ENCODE results near the gene ZC3H13. TPM values are rescaled to one million over a fixed set of nuclear protein-coding genes. Genes with fewer than 3 reads are reported as not detected.

The ZC3H13 gene
- total and polyA plus RNA-seq, 2 of the 4 experiments (the other 2 are of a cell fraction), result 7.7 to 10.8 TPM

DNA sequence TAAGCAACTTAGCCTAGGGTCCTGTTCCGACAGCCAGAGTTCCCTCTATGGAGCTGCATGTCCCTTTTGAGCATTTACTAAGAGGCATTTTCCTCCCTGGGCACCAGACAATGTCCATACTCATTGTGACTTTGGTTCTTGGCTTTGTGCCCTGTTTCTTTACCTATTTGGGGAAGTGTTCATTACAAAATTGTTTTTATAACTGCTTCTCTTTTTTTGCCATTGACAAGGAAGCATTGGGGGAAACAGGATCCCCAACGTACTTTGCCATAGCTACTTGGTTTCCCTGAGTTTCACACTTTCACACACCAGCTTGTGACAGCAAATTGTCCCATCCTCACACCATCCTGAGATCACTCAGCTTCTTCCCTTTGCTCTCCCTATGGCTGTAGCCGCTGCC is 119.9 kb downstream of the ZC3H13 start:
- ChIA-PET CTCF (interaction anchor here (0.6 to 1.7 kb wide), 3 partner anchors 10 to 194 kb away, joined by 3 to 4 read pairs (median 3); no protein-coding TSS in a partner anchor), POLR2A (ENCODE audit: unreplicated experiment) (no interaction called here)
- H3K79me1 ChIP-seq (ENCODE audit: low read depth in 1 of 2, low read length in 2 of 2), result no peaks in the 10 kb centered on the region
- ATAC-seq (ENCODE audit: low read depth) (no peak), DNase-seq (no peak)
- H3K9me1 ChIP-seq (ENCODE audit: insufficient read depth, low read length), result no peaks in the 10 kb centered on the region
- H3K9ac ChIP-seq (ENCODE audit: low read depth, low read length), result no peak overlapping the region
- no peak overlapping the region for H3K56ac ChIP-seq (ENCODE audit: extremely low read depth, insufficient read depth, low read length)
- in situ Hi-C loops (cut with MboI; ENCODE audit: low sequenced_read_pairs), result no loop called here
- peaks cover 45% of the 10 kb centered on the region for H3K27me3 ChIP-seq (ENCODE audit: control insufficient read depth, insufficient read depth, low read length)
- dilution Hi-C loops (cut with HindIII; ENCODE audit: low sequenced_read_pairs, unreplicated experiment), result no loop called here
- no peak overlapping the region for H2AK9ac ChIP-seq (replicated peaks; ENCODE audit: low read depth, low read length, poor library complexity)
- H4K20me1 ChIP-seq (ENCODE audit: insufficient read depth, low read length), result no peaks in the 10 kb centered on the region
- no peak overlapping the region for H2AK5ac ChIP-seq (ENCODE audit: low read depth, low read length)
- no peaks in the 10 kb centered on the region for H3K36me3 ChIP-seq (ENCODE audit: control insufficient read depth, insufficient read depth, low read length)
- intact Hi-C loops (cut with micrococcal nuclease), result no loop called here
- no peak overlapping the region for H3K4me3 ChIP-seq (ENCODE audit: insufficient read depth, low read depth, low read length)
- no peaks in the 10 kb centered on the region for H3K4me1 ChIP-seq (ENCODE audit: control insufficient read depth, insufficient read depth, low read length)
- no peak overlapping the region for H2BK5ac ChIP-seq (ENCODE audit: low read depth, low read length, poor library complexity, severe bottlenecking)
- H4K8ac ChIP-seq (ENCODE audit: low read depth in 2 of 2, low read length in 2 of 2), result no peak overlapping the region
- 50% methylated on average over 2 of the region's 3 CpGs; no CpG with 5 or more reads in 1 of the 2 experiments for WGBS, 2 experiments (ENCODE audit: extremely low coverage in 2 of 2, insufficient read length in 1 of 2)
- H3K27ac ChIP-seq (ENCODE audit: insufficient read depth, low read length), result no peak overlapping the region
- H3K4ac ChIP-seq (ENCODE audit: low read depth, low read length), result no peak overlapping the region
- H2BK15ac ChIP-seq (ENCODE audit: low read depth, low read length), result no peak overlapping the region
- H3K18ac ChIP-seq (ENCODE audit: low read depth, low read length), result no peak overlapping the region
- no peak overlapping the region for H4K5ac ChIP-seq (ENCODE audit: low read depth, low read length)
- TF ChIP-seq, protein P1, sequence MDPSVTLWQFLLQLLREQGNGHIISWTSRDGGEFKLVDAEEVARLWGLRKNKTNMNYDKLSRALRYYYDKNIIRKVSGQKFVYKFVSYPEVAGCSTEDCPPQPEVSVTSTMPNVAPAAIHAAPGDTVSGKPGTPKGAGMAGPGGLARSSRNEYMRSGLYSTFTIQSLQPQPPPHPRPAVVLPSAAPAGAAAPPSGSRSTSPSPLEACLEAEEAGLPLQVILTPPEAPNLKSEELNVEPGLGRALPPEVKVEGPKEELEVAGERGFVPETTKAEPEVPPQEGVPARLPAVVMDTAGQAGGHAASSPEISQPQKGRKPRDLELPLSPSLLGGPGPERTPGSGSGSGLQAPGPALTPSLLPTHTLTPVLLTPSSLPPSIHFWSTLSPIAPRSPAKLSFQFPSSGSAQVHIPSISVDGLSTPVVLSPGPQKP (IDR thresholded peaks at IDR 0.05; ENCODE audit: borderline replicate concordance, low read depth, low read length), result no peak
- TF ChIP-seq, protein P2, sequence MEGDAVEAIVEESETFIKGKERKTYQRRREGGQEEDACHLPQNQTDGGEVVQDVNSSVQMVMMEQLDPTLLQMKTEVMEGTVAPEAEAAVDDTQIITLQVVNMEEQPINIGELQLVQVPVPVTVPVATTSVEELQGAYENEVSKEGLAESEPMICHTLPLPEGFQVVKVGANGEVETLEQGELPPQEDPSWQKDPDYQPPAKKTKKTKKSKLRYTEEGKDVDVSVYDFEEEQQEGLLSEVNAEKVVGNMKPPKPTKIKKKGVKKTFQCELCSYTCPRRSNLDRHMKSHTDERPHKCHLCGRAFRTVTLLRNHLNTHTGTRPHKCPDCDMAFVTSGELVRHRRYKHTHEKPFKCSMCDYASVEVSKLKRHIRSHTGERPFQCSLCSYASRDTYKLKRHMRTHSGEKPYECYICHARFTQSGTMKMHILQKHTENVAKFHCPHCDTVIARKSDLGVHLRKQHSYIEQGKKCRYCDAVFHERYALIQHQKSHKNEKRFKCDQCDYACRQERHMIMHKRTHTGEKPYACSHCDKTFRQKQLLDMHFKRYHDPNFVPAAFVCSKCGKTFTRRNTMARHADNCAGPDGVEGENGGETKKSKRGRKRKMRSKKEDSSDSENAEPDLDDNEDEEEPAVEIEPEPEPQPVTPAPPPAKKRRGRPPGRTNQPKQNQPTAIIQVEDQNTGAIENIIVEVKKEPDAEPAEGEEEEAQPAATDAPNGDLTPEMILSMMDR (conservative IDR thresholded peaks at IDR 0.05; ENCODE audit: low read depth, low read length), result no peak
- TF ChIP-seq BHLHE40 (IDR thresholded peaks at IDR 0.05; ENCODE audit: low read depth, low read length), result no peak
- no peak for TF ChIP-seq NFE2L2 (IDR thresholded peaks at IDR 0.05; ENCODE audit: low read depth, low read length)
- no peak for TF ChIP-seq RFX5 (IDR thresholded peaks at IDR 0.05; ENCODE audit: low read depth, low read length)
- no peak for TF ChIP-seq RCOR1 (IDR thresholded peaks at IDR 0.05; ENCODE audit: insufficient replicate concordance, low read length)
- no peak for TF ChIP-seq SMC3 (IDR thresholded peaks at IDR 0.05; ENCODE audit: low read depth, low read length)
- TF ChIP-seq CHD1 (IDR thresholded peaks at IDR 0.05; ENCODE audit: low read depth, low read length), result no peak
- no peak for TF ChIP-seq MAZ (IDR thresholded peaks at IDR 0.05; ENCODE audit: borderline replicate concordance, low read depth, low read length)
- TF ChIP-seq, protein P3, sequence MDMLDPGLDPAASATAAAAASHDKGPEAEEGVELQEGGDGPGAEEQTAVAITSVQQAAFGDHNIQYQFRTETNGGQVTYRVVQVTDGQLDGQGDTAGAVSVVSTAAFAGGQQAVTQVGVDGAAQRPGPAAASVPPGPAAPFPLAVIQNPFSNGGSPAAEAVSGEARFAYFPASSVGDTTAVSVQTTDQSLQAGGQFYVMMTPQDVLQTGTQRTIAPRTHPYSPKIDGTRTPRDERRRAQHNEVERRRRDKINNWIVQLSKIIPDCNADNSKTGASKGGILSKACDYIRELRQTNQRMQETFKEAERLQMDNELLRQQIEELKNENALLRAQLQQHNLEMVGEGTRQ (IDR thresholded peaks at IDR 0.05; ENCODE audit: low read depth, low read length), result no peak
- TF ChIP-seq CEBPB (IDR thresholded peaks at IDR 0.05; ENCODE audit: low read depth, low read length), result no peak
- no peak overlapping the region for H3K4me2 ChIP-seq (ENCODE audit: low read depth, low read length)
- no TSS peak for BruUV-seq (replicated peaks)
- no peak overlapping the region for H3K23ac ChIP-seq (ENCODE audit: low read depth, low read length)
- no peak overlapping the region for H3K14ac ChIP-seq (replicated peaks; ENCODE audit: low read depth, low read length)
- no peaks in the 10 kb centered on the region for H3K9me3 ChIP-seq (ENCODE audit: control insufficient read depth, insufficient read depth, low read length)
- H2BK120ac ChIP-seq (ENCODE audit: low read depth, low read length), result no peak overlapping the region
- no peak overlapping the region for H2AFZ ChIP-seq (replicated peaks; ENCODE audit: low read length, poor library complexity)
- H4K91ac ChIP-seq (ENCODE audit: insufficient read depth, low read depth, low read length), result no peak overlapping the region
- no peak overlapping the region for H2BK20ac ChIP-seq (ENCODE audit: low read depth, low read length)

Data from IMR-90 (cell line).